HepG2 (cell line): Measurements from ENCODE around the gene TSPAN3. TPM values are rescaled to one million over a fixed set of nuclear protein-coding genes. Genes with fewer than 3 reads are reported as not detected.

Experiments used
- AGO1 ChIP-seq: fragments of 200-400 bp; formaldehyde crosslinking; IDR thresholded peaks from 2 replicates; pipeline ENCODE4 v1.6.1; 2017; ENCODE audit warnings: mild to moderate bottlenecking, low read depth, low read length, moderate library complexity; ENCODE audit not compliant: poor library complexity, severe bottlenecking
- CEBPG ChIP-seq: IDR thresholded peaks from 2 replicates; pipeline ENCODE4 v1.6.1; 2016
- HCFC1 ChIP-seq: fragments of 150-350 bp; IDR thresholded peaks from 2 replicates; pipeline ENCODE4 v1.6.1; 2014; ENCODE audit warnings: low read depth, low read length
- KAT8 ChIP-seq: IDR thresholded peaks from 2 replicates; pipeline ENCODE4 v1.6.1; 2016; ENCODE audit warnings: missing genetic modification reagents, missing compliant biosample characterization
- KDM4B ChIP-seq: sonication (generic); formaldehyde crosslinking; IDR thresholded peaks from 2 replicates; pipeline ENCODE4 v1.4.0; 2020; ENCODE audit warnings: missing genetic modification reagents
- MTF2 ChIP-seq: sonication (generic); formaldehyde crosslinking; IDR thresholded peaks from 2 replicates; pipeline ENCODE4 v1.5.0; 2020; ENCODE audit warnings: missing genetic modification reagents, borderline replicate concordance
- MYNN ChIP-seq: sonication (generic); formaldehyde crosslinking; IDR thresholded peaks from 2 replicates; pipeline ENCODE4 v1.4.0; 2020; ENCODE audit warnings: mild to moderate bottlenecking, low read depth, missing genetic modification reagents
- NKX3-1 ChIP-seq: sonication (generic); formaldehyde crosslinking; IDR thresholded peaks from 2 replicates; pipeline ENCODE4 v1.5.0; 2020; ENCODE audit warnings: missing genetic modification reagents
- REXO4 ChIP-seq: sonication (generic); formaldehyde crosslinking; IDR thresholded peaks from 2 replicates; pipeline ENCODE4 v1.8.0; 2022; ENCODE audit warnings: missing genetic modification reagents, mild to moderate bottlenecking, borderline replicate concordance
- SIX4 ChIP-seq: sonication (generic); formaldehyde crosslinking; IDR thresholded peaks from 2 replicates; pipeline ENCODE4 v1.4.0; 2020; ENCODE audit warnings: missing genetic modification reagents
- SMARCE1 ChIP-seq: fragments of 450-650 bp; IDR thresholded peaks from 2 replicates; pipeline ENCODE4 v1.6.1; 2017; ENCODE audit warnings: borderline replicate concordance
- SNAI1 ChIP-seq: sonication (generic); formaldehyde crosslinking; IDR thresholded peaks from 2 replicates; pipeline ENCODE4 v1.5.0; 2020; ENCODE audit warnings: mild to moderate bottlenecking, missing genetic modification reagents, borderline replicate concordance
- ZBTB38 ChIP-seq: sonication (generic); formaldehyde crosslinking; IDR thresholded peaks from 2 replicates; pipeline ENCODE4 v1.5.1; 2020; ENCODE audit warnings: mild to moderate bottlenecking, missing genetic modification reagents
- ZGPAT ChIP-seq: IDR thresholded peaks from 2 replicates; pipeline ENCODE4 v1.6.1; 2016; ENCODE audit warnings: mild to moderate bottlenecking
- ZKSCAN8 ChIP-seq: IDR thresholded peaks from 2 replicates; pipeline ENCODE4 v1.6.1; 2016; ENCODE audit warnings: borderline replicate concordance, missing genetic modification reagents, missing compliant biosample characterization
- ZNF121 ChIP-seq: sonication (generic); formaldehyde crosslinking; IDR thresholded peaks from 2 replicates; pipeline ENCODE4 v1.5.0; 2020; ENCODE audit warnings: mild to moderate bottlenecking, missing genetic modification reagents
- ZNF329 ChIP-seq: sonication (generic); formaldehyde crosslinking; IDR thresholded peaks from 2 replicates; pipeline ENCODE4 v1.9.0; 2021; ENCODE audit warnings: low read depth, mild to moderate bottlenecking, missing genetic modification reagents
- ZNF432 ChIP-seq: sonication (generic); formaldehyde crosslinking; IDR thresholded peaks from 2 replicates; pipeline ENCODE4 v1.5.0; 2020; ENCODE audit warnings: missing genetic modification reagents, mild to moderate bottlenecking, borderline replicate concordance
- ZNF605 ChIP-seq: sonication (generic); formaldehyde crosslinking; IDR thresholded peaks from 2 replicates; pipeline ENCODE4 v1.8.0; 2022; ENCODE audit warnings: mild to moderate bottlenecking, missing genetic modification reagents
- ZNF660 ChIP-seq: sonication (generic); formaldehyde crosslinking; IDR thresholded peaks from 2 replicates; pipeline ENCODE4 v1.5.1; 2020; ENCODE audit warnings: mild to moderate bottlenecking, low read depth, missing genetic modification reagents, borderline replicate concordance
- ZNF7 ChIP-seq: IDR thresholded peaks from 2 replicates; pipeline ENCODE4 v1.6.1; 2016; ENCODE audit warnings: missing biosample characterization, missing genetic modification reagents
- polyA plus RNA-seq, 8 experiments: library from polyadenylated mRNA; depleted of rRNA in 3 of 8; stranded (reverse) in 7 of 8; unstranded in 1 of 8; fragments of >200 nt; fragmentation: Illumina TruSeq in 4 of 8; extraction: Trizol in 4 of 8; gene quantifications; 2 replicates each; pipeline versions ENCODE4 v1.2.1 to v1.2.3, GENCODE V29; 2011 to 2016; ENCODE audit warnings: low read depth in 4 of 8, missing spikeins in 1 of 8, mixed read lengths in 1 of 8; ENCODE audit not compliant: insufficient read depth in 1 of 8
- total RNA-seq, 5 experiments: library from RNA; depleted of rRNA; stranded (reverse); fragments of >200 nt; fragmentation: Illumina TruSeq; extraction: Trizol; gene quantifications; 2 replicates each; pipeline ENCODE4 v1.2.3, GENCODE V29; 2016; ENCODE audit warnings: low read depth in 1 of 5
- TF ChIP-seq, protein P1 (sequence below): sonication (generic); formaldehyde crosslinking; IDR thresholded peaks from 2 replicates; pipeline ENCODE4 v1.5.0; 2020; ENCODE audit warnings: missing genetic modification reagents, mild to moderate bottlenecking, borderline replicate concordance
- TF ChIP-seq, protein P2 (sequence below): IDR thresholded peaks from 2 replicates; pipeline ENCODE4 v1.6.1; 2016; ENCODE audit warnings: mild to moderate bottlenecking, missing biosample characterization, missing genetic modification reagents
- TF ChIP-seq, protein P3 (sequence below): sonication (generic); formaldehyde crosslinking; IDR thresholded peaks from 2 replicates; pipeline ENCODE4 v1.5.0; 2020; ENCODE audit warnings: missing genetic modification reagents
- TF ChIP-seq, protein P4 (sequence below): sonication (generic); formaldehyde crosslinking; IDR thresholded peaks from 2 replicates; pipeline ENCODE4 v1.4.0; 2020; ENCODE audit warnings: missing genetic modification reagents
- TF ChIP-seq, protein P5 (sequence below): IDR thresholded peaks from 2 replicates; pipeline ENCODE4 v1.6.1; 2012; ENCODE audit warnings: inconsistent platforms

TSPAN3 gene
- total and polyA plus RNA-seq, 2 of the 13 experiments (the other 11 are each of a cell fraction or from before 2014, with no cell fraction given) = 167 to 170 TPM

DNA sequence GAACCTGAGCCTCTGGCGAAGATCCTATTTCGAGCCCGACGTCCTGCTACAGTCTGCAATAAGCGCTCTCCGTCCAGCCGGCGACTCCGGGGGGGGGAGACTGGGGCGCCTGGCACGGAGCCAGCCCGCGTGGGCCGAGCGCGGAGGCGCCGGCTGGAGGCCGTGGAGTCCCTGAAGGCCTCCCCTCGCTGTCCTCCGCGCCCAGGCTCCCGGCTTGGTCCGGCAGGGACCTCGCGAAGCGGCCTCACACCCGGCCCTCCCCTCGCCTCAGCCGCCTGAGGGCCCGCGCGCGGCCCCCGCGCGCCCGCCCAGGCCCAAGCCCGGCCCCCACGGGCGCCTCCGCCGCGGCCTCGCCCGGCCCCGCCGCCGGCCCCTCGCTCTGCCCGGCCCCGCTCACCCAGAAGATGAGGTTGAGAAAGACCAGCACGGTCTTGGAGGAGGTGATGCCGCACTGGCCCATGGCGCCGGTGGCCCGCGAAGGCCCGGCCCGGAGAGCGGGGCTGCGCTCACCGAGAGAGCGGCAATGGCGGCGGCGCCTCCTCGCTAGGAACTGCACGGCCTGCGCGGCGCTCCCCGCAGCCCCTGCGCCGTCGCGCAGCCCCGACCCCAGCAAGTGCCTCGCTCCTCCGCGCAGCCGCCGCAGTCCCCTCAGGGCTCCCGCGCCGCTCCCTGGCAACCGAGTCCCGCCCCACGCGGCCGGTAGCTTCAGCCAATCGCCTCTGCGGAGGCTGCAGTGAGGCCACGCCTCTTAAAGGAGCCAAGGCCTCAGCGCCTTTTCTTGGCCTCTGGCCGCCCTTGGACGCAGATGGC lies at the start of gene TSPAN3 (continued):
- TF ChIP-seq ZKSCAN8 (CRISPR knock-in tag) (no peak), CEBPG (CRISPR knock-in tag) (no peak), AGO1 (peak; percentile 44), ZNF121 (CRISPR knock-in tag) (0 out of 2 replicates have a peak, but pooled peaks have one; percentile 9), KAT8 (CRISPR knock-in tag) (no peak), ZNF605 (CRISPR knock-in tag) (no peak), REXO4 (CRISPR knock-in tag) (no peak), ZNF660 (CRISPR knock-in tag) (no peak), ZNF7 (no peak), SNAI1 (CRISPR knock-in tag) (no peak), KDM4B (no peak), ZGPAT (CRISPR knock-in tag) (no peak), NKX3-1 (no peak; the same call in 1 of the 2 replicates), ZBTB38 (no peak; the same call in 1 of the 2 replicates), ZNF329 (CRISPR knock-in tag) (peak; percentile 50), MYNN (CRISPR knock-in tag) (no peak), HCFC1 (no peak; the same call in 1 of the 2 replicates), SIX4 (CRISPR knock-in tag) (no peak), MTF2 (CRISPR knock-in tag) (no peak), ZNF432 (no peak), SMARCE1 (no peak)
- TF ChIP-seq, protein P1, sequence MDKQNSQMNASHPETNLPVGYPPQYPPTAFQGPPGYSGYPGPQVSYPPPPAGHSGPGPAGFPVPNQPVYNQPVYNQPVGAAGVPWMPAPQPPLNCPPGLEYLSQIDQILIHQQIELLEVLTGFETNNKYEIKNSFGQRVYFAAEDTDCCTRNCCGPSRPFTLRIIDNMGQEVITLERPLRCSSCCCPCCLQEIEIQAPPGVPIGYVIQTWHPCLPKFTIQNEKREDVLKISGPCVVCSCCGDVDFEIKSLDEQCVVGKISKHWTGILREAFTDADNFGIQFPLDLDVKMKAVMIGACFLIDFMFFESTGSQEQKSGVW (CRISPR knock-in tag) = no peak
- TF ChIP-seq, protein P2, sequence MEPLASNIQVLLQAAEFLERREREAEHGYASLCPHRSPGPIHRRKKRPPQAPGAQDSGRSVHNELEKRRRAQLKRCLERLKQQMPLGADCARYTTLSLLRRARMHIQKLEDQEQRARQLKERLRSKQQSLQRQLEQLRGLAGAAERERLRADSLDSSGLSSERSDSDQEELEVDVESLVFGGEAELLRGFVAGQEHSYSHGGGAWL (CRISPR knock-in tag) = 0 out of 2 replicates have a peak, but pooled peaks have one; percentile 13
- TF ChIP-seq, protein P3, sequence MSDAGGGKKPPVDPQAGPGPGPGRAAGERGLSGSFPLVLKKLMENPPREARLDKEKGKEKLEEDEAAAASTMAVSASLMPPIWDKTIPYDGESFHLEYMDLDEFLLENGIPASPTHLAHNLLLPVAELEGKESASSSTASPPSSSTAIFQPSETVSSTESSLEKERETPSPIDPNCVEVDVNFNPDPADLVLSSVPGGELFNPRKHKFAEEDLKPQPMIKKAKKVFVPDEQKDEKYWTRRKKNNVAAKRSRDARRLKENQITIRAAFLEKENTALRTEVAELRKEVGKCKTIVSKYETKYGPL (CRISPR knock-in tag) = no peak
- TF ChIP-seq, protein P4, sequence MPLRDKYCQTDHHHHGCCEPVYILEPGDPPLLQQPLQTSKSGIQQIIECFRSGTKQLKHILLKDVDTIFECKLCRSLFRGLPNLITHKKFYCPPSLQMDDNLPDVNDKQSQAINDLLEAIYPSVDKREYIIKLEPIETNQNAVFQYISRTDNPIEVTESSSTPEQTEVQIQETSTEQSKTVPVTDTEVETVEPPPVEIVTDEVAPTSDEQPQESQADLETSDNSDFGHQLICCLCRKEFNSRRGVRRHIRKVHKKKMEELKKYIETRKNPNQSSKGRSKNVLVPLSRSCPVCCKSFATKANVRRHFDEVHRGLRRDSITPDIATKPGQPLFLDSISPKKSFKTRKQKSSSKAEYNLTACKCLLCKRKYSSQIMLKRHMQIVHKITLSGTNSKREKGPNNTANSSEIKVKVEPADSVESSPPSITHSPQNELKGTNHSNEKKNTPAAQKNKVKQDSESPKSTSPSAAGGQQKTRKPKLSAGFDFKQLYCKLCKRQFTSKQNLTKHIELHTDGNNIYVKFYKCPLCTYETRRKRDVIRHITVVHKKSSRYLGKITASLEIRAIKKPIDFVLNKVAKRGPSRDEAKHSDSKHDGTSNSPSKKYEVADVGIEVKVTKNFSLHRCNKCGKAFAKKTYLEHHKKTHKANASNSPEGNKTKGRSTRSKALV (CRISPR knock-in tag) = 0 out of 2 replicates have a peak, but pooled peaks have one; percentile 37
- TF ChIP-seq, protein P5, sequence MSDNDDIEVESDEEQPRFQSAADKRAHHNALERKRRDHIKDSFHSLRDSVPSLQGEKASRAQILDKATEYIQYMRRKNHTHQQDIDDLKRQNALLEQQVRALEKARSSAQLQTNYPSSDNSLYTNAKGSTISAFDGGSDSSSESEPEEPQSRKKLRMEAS = peak; percentile 67
